Endothelial cell of umbilical vein (primary cell): ENCODE results near the gene TMEM269. TPM values are rescaled to one million over a fixed set of nuclear protein-coding genes. Genes with fewer than 3 reads are reported as not detected.

ENCODE experiments used
- BruUV-seq: library from RNA; stranded (reverse); fragments of 400-500 nt; replicated peaks from 2 replicates; lab custom pipeline; 2021; lab: Mats Ljungman, UMichigan
- CTCF ChIA-PET: fragments of 300-600, 350-600 bp; sonication (Branson Sonifier 250); formaldehyde crosslinking; loops from one replicate; lab custom pipeline; 2021; ENCODE audit warnings: antibody characterized with exemption, inconsistent platforms; lab: Charles Lee
- POLR2A ChIA-PET: fragments of 300-600, 350-600 bp; sonication (Branson Sonifier 250); formaldehyde crosslinking; loops from one replicate; lab custom pipeline; 2021; ENCODE audit warnings: antibody characterized with exemption, inconsistent platforms; lab: Charles Lee
- DNase-seq: peaks from one replicate; pipeline ENCODE4 v3.0.0-alpha.2; 2011; ENCODE audit warnings: low read depth, low spot score
- FAIRE-seq: peaks from 2 replicates; lab custom pipeline; 2011; peaks lifted over from hg19 to GRCh38; lab: Jason Lieb, UNC
- H2AFZ ChIP-seq: 2 replicates; pipeline ENCODE4 v1.6.0; 2012; ENCODE audit warnings: low read depth, low read length, control low read depth, inconsistent platforms
- H3K27ac ChIP-seq: 2 replicates; pipeline ENCODE4 v1.5.1; 2011; ENCODE audit warnings: low read depth, mild to moderate bottlenecking, control low read depth, low read length, moderate library complexity; ENCODE audit not compliant: insufficient read depth
- H3K27me3 ChIP-seq, 2 experiments: 2 replicates each; pipeline versions ENCODE4 v1.6.0 to v1.6.1; 2011; ENCODE audit warnings: low read length in 2 of 2, mixed read lengths in 1 of 2; ENCODE audit not compliant: control insufficient read depth in 2 of 2, insufficient read depth in 2 of 2
- H3K36me3 ChIP-seq, 2 experiments: 2 replicates in 1 of 2; 3 replicates in 1 of 2; pipeline ENCODE4 v1.5.1; 2011; ENCODE audit warnings: low read length in 2 of 2, mild to moderate bottlenecking in 1 of 2, moderate library complexity in 1 of 2; ENCODE audit not compliant: control insufficient read depth in 2 of 2, insufficient read depth in 2 of 2; ENCODE audit errors: extremely low read depth in 1 of 2
- H3K4me1 ChIP-seq: 3 replicates; pipeline ENCODE4 v1.5.1; 2011; ENCODE audit warnings: mild to moderate bottlenecking, low read length; ENCODE audit not compliant: control insufficient read depth, insufficient read depth; ENCODE audit errors: extremely low read depth
- H3K4me2 ChIP-seq: 2 replicates; pipeline ENCODE4 v1.6.1; 2011; ENCODE audit warnings: low read length, control low read depth, mixed read lengths; ENCODE audit not compliant: insufficient read depth
- H3K4me3 ChIP-seq, 3 experiments: fragments of 200-600 bp in 1 of 3; sonication (generic), shearing (Covaris generic) in 1 of 3; replicated peaks in 1 of 3; 2 replicates each; pipeline ENCODE4 v1.5.1; 2011 to 2016; ENCODE audit warnings: control low read depth in 3 of 3, low read length in 3 of 3, mild to moderate bottlenecking in 2 of 3, inconsistent platforms in 1 of 3, low read depth in 1 of 3, moderate library complexity in 1 of 3; ENCODE audit not compliant: insufficient read depth in 1 of 3
- H3K79me2 ChIP-seq: 2 replicates; pipeline ENCODE4 v1.6.0; 2012; ENCODE audit warnings: low read length, inconsistent platforms; ENCODE audit not compliant: control insufficient read depth, insufficient read depth
- H3K9ac ChIP-seq: replicated peaks from 2 replicates; pipeline ENCODE3; 2011; ENCODE audit warnings: low read length, control low read depth; ENCODE audit not compliant: insufficient read depth; ENCODE audit errors: extremely low read depth
- H3K9me1 ChIP-seq: replicated peaks from 3 replicates; pipeline ENCODE4 v1.6.0; 2011; ENCODE audit warnings: mild to moderate bottlenecking, low read length; ENCODE audit not compliant: control insufficient read depth, insufficient read depth; ENCODE audit errors: extremely low read depth
- H3K9me3 ChIP-seq: replicated peaks from 2 replicates; pipeline ENCODE4 v1.5.1; 2012; ENCODE audit warnings: low read length, inconsistent platforms; ENCODE audit not compliant: control insufficient read depth, insufficient read depth
- H4K20me1 ChIP-seq: replicated peaks from 2 replicates; pipeline ENCODE3; 2011; ENCODE audit warnings: mild to moderate bottlenecking, low read length; ENCODE audit not compliant: control insufficient read depth, insufficient read depth; ENCODE audit errors: extremely low read depth
- CTCF ChIP-seq, 2 donors: IDR thresholded peaks; 1 replicate in 1 of 2; 2 replicates in 1 of 2; pipeline ENCODE4 v1.5.1; 2011; ENCODE audit warnings: low read length in 2 of 2, mild to moderate bottlenecking in 2 of 2, moderate library complexity in 2 of 2, control low read depth in 1 of 2, inconsistent platforms in 1 of 2, low read depth in 1 of 2; ENCODE audit not compliant: insufficient read depth in 1 of 2; ENCODE audit errors: extremely low read depth in 1 of 2
- EZH2 ChIP-seq: IDR thresholded peaks from 2 replicates; pipeline ENCODE4 v1.6.1; 2012; ENCODE audit warnings: borderline replicate concordance, low read depth, mild to moderate bottlenecking, moderate library complexity, low read length, inconsistent platforms; ENCODE audit not compliant: severe bottlenecking
- FOS ChIP-seq: IDR thresholded peaks from 2 replicates; pipeline ENCODE4 v1.6.1; 2011; ENCODE audit warnings: mild to moderate bottlenecking, low read length, moderate library complexity, borderline replicate concordance; ENCODE audit not compliant: insufficient read depth
- GATA2 ChIP-seq: IDR thresholded peaks from 2 replicates; pipeline ENCODE4 v1.7.0; 2011; ENCODE audit warnings: low read depth, mild to moderate bottlenecking, moderate library complexity, mixed read lengths, low read length; ENCODE audit not compliant: insufficient read length, insufficient read depth
- JUN ChIP-seq: IDR thresholded peaks from 2 replicates; pipeline ENCODE4 v1.6.1; 2011; ENCODE audit warnings: borderline replicate concordance, low read depth; ENCODE audit not compliant: insufficient read length, insufficient read depth
- MAX ChIP-seq: IDR thresholded peaks from 2 replicates; pipeline ENCODE4 v1.6.1; 2011; ENCODE audit not compliant: insufficient read depth, insufficient read length
- MYC ChIP-seq: IDR thresholded peaks from one replicate; pipeline ENCODE4 v1.6.1; 2011; ENCODE audit warnings: mild to moderate bottlenecking, low read depth, low read length
- POLR2A ChIP-seq: IDR thresholded peaks from 2 replicates; pipeline ENCODE4 v1.6.1; 2012; ENCODE audit warnings: low read depth, mild to moderate bottlenecking, control low read depth, low read length
- POLR2AphosphoS5 ChIP-seq: IDR thresholded peaks from 2 replicates; pipeline ENCODE4 v1.6.1; 2012; ENCODE audit warnings: low read depth, mild to moderate bottlenecking, control low read depth, low read length, moderate library complexity; ENCODE audit not compliant: insufficient read depth
- dilution Hi-C: fragments of 300-500 bp; cut with MboI; formaldehyde crosslinking; loops from one replicate; pipeline ENCODE4 v1.15.0; 2019; ENCODE audit warnings: low sequenced_read_pairs; ENCODE audit not compliant: extremely low pct_ligation_motif_present
- intact Hi-C: fragments of 100-400 bp; cut with micrococcal nuclease; formaldehyde crosslinking; loops from one replicate; pipeline ENCODE4 v1.10.0; 2022
- polyA plus RNA-seq, 4 experiments: library from polyadenylated mRNA; depleted of rRNA in 3 of 4; stranded (reverse) in 3 of 4; unstranded in 1 of 4; fragments of >200 nt; gene quantifications; 2 replicates each; pipeline versions ENCODE4 v1.2.1 to v1.2.3, GENCODE V29; 2011 to 2012; ENCODE audit warnings: missing spikeins in 1 of 4
- total RNA-seq: library from RNA; stranded (reverse); gene quantifications from 2 replicates; pipeline ENCODE4 v1.2.3, GENCODE V29; 2021

TMEM269 gene
- total and polyA plus RNA-seq, 2 donors (not counting 3 experiments of a cell fraction or from before 2014, with no cell fraction given) = 0.03 TPM; not detected in 1

- Histone ChIP-seq H3K9ac (no peak overlapping the region), H3K4me1 (no peaks in the 10 kb centered on the region), H3K9me1 (no peaks in the 10 kb centered on the region), H3K9me3 (no peaks in the 10 kb centered on the region), H3K36me3 (peaks cover 3 to 37% of the 10 kb centered on the region in 2 experiments), H3K27ac (no peak overlapping the region), H3K79me2 (no peaks in the 10 kb centered on the region), H3K4me2 (no peak overlapping the region), H3K27me3 (no peaks in the 10 kb centered on the region), H4K20me1 (no peaks in the 10 kb centered on the region), H2AFZ (no peak overlapping the region), H3K4me3 (no peak overlapping the region)
- ChIA-PET POLR2A (no interaction called here), CTCF (interaction anchor here (0.7 to 6.1 kb wide), 9 partner anchors 9 to 600 kb away, joined by 3 to 79 read pairs (median 7); partner anchors contain the start of gene YBX1)
- TSS peak; percentile 69 for BruUV-seq
- dilution Hi-C loops = no loop called here
- TF ChIP-seq MAX = no peak
- TF ChIP-seq POLR2AphosphoS5 = no peak
- no peak for TF ChIP-seq FOS
- TF ChIP-seq MYC = no peak
- no peak for TF ChIP-seq JUN
- TF ChIP-seq GATA2 = no peak
- TF ChIP-seq POLR2A = no peak
- TF ChIP-seq EZH2 = no peak
- TF ChIP-seq CTCF (IDR thresholded peaks at IDR 0.05; ENCODE audit: extremely low read depth in 1 of 2, insufficient read depth in 1 of 2, low read depth in 1 of 2, low read length in 2 of 2) = no peak
- FAIRE-seq (no peak), DNase-seq (no peak)
- intact Hi-C loops = loop anchor here (1.0 to 2.0 kb wide), 2 partner anchors 168 to 402 kb away; no protein-coding TSS in a partner anchor
Observed at GRCh38 chr1:42746436-42747105, 38.2 kb upstream of the TMEM269 start.
